LNCaP clone FGC (cell line): ENCODE results near the gene ANKDD1A.

ENCODE experiments used
- DNase-seq: peaks from one replicate; pipeline ENCODE4 v3.0.0-alpha.2; 2011; ENCODE audit warnings: low read depth
- H3K4me3 ChIP-seq: 2 replicates; pipeline ENCODE4 v1.5.1; 2011; ENCODE audit warnings: mild to moderate bottlenecking, low read depth, low read length, control low read depth
- TF ChIP-seq, protein P1 (sequence below): IDR thresholded peaks from 2 replicates; pipeline ENCODE4 v1.5.1; 2012; ENCODE audit warnings: mild to moderate bottlenecking; ENCODE audit not compliant: control insufficient read depth, insufficient read depth; ENCODE audit errors: extremely low read depth

Gene ANKDD1A

DNA sequence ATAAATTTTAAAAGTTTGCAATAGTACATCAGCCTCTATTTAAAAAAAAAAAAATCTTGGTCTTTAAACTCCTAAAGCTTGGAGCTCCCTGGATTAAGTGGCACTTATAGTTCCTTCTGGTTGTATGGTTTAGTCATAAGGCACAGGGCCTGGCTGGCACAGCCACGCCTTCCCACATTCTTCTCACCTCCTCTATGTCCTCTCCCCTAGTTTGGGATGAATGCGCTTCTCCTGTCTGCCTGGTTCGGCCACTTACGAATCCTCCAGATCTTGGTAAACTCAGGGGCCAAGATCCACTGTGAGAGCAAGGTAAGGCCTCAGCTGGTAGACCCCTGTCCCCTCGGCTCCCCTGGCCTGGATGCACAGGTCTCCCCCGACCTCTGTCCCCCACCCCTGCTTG, 10.0 kb downstream of the ANKDD1A start:
- TF ChIP-seq, protein P1, sequence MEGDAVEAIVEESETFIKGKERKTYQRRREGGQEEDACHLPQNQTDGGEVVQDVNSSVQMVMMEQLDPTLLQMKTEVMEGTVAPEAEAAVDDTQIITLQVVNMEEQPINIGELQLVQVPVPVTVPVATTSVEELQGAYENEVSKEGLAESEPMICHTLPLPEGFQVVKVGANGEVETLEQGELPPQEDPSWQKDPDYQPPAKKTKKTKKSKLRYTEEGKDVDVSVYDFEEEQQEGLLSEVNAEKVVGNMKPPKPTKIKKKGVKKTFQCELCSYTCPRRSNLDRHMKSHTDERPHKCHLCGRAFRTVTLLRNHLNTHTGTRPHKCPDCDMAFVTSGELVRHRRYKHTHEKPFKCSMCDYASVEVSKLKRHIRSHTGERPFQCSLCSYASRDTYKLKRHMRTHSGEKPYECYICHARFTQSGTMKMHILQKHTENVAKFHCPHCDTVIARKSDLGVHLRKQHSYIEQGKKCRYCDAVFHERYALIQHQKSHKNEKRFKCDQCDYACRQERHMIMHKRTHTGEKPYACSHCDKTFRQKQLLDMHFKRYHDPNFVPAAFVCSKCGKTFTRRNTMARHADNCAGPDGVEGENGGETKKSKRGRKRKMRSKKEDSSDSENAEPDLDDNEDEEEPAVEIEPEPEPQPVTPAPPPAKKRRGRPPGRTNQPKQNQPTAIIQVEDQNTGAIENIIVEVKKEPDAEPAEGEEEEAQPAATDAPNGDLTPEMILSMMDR: no peak
- DNase-seq: no peak
- H3K4me3 ChIP-seq: no peak overlapping the region

DNA sequence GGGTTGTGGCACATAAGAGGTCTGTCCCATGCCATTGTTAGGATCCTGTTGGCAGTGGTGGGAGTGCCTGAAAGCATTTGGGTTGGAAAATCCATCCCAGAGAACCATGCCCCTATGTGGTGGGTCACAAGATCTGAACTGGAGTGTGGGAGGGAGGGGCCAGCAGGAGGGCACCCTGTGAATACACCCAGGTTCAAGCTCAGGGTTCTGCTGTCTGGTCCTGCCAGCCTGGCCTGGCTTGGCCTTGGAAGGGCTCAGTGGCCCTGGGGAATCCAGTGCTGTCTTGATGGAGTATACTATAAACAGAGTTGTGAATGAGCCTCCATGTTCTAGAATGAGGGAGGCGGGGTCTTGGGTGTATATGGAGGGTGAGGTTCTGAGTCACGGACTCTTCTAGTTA, 11.8 kb downstream of the ANKDD1A start:
- TF ChIP-seq, protein P1: no peak
- no peak overlapping the region for H3K4me3 ChIP-seq
- DNase-seq: no peak

DNA sequence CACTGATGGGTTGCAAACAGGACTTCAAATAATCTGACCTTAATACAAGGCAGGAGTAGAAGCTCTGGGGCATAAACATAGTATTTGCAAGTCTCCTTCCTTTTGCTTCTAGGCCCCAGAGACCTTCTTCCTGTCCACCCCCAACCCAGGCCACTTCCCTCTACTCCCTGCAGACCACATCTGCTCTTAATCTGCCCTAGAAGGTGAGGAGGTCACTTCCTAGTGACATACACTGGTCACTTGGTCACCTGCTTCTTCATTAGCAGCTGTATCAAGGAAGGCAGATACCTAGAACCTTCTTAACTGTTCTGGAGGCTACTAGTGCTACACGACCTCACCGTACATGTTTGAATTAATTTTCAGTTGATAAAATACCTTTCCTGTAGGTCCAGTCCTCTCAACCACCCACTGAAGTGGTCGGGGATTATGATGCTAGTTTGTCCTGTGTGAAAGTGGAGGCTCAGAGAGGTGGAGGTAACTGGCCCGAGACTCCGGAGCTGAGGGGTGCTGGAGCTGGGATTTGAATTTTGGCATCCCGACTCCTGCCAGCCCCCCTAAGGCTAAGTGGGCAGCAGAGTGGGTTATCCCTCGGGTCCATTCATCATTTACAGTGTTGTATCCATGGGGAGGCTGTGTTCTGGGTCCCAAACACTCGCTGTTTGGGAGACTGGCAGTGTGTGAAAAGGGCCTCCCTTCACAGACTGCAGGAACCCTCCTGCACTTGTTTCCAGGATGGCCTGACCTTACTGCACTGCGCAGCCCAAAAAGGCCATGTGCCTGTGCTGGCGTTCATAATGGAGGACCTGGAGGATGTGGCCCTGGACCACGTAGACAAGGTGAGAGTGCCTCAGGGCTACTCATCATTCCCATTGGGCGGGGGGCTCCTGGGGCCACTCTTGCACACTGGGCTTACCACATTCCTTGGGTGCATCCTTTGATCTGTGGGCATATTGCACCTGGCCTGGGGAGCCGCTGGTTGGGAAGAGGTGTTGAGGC, 13.9 kb downstream of the ANKDD1A start:
- no peak for DNase-seq
- H3K4me3 ChIP-seq: no peak overlapping the region
- TF ChIP-seq, protein P1: no peak

DNA sequence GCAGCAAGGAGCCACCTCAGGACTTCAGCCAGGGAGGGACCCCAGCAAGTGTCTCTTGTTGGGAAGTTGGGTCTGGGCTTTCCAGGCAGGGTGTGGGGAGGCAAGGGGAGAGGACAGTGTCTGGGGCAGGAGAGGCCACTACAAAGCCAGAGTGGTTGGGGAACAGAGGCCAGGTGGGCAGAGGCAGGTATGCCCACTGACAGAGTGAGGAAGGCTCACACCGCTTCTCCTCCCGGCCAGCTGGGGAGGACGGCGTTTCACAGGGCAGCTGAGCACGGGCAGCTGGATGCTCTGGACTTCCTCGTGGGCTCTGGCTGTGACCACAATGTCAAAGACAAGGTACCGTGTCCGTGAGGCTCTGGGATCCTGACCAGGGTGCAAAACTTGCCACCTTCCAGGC, 15.0 kb downstream of the ANKDD1A start:
- H3K4me3 ChIP-seq: no peak overlapping the region
- TF ChIP-seq, protein P1: no peak
- DNase-seq: no peak

DNA sequence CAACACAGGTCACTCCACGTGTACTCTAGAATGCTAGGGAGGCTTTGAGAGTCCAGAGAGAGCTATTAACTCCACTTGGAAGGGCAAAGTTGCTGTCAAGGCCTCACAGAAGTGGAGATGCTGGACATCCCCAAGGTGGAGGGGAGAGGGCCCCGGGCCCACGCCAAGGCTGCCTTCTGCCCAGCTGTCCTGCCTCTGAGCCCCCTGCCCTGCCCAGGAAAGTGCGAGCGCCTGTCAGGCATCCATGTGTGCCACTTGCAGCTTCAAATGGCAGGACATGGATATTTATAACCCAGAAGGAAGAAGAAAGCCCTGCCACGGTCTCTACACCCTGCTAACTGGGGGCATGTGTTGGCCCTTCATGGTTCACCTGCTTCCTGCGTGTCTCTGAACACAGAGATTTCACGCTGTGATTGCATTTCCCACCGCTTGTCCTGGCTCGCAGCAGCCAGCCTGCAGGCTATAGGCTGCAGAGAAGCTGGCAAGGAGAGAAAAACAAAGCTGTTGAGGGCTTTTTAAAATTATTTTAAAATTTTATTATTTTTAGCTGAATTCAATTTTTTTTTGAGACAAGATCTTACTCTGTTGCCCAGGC, 17.0 kb downstream of the ANKDD1A start:
- no peak for DNase-seq

DNA sequence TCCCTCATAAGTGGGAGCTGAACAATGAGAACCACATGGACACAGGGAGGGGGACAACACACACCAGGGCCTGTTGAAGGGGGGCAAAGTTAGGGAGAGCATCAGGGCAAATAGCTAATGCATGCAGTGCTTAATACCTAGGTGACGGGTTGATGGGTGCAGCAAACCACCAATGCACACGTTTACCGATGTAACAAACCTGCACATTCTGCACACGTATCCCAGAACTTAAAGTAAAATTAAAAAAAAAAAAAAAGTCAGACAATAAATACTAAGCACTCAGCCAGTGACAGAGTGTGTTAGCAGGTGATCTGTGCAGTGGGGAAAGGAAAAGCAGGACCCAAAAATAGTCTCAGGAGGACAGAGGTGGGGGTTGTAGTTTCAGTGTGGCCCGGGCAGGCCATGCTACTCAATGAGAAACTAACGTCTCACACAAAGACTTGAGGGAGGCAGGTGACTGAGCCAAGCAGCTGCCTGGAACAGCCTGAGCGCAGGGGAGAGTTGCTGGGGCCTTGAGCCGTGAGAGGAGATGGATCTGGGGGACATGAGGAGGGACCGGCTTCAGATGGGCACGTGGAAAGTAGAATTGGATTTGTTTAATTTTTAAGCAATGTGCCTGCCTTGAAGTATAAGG, 18.4 kb downstream of the ANKDD1A start:
- TF ChIP-seq, protein P1: no peak
- DNase-seq: no peak
- H3K4me3 ChIP-seq: no peak overlapping the region

More for the DNA sequence above, 17.0 kb downstream of the ANKDD1A start:
- TF ChIP-seq, protein P1: no peak
- H3K4me3 ChIP-seq: no peak overlapping the region
